Cardiac fibroblast (primary cell): ENCODE results near the gene GDA.

Source experiments
- DNase-seq, 2 donors: peaks; one replicate each; pipeline versions ENCODE4 v3.0.0 to v3.0.0-alpha.2; 2010; ENCODE audit warnings: low read depth in 2 of 2
- H3K4me3 ChIP-seq, 2 donors: replicated peaks in 1 of 2; 1 replicate in 1 of 2; 2 replicates in 1 of 2; pipeline ENCODE4 v1.5.1; 2011; ENCODE audit warnings: low read depth in 2 of 2, low read length in 2 of 2, mild to moderate bottlenecking in 2 of 2, moderate library complexity in 1 of 2
- CTCF ChIP-seq: IDR thresholded peaks from one replicate; pipeline ENCODE4 v1.5.1; 2011; ENCODE audit warnings: low read depth, mild to moderate bottlenecking, low read length, inconsistent platforms

Gene GDA

DNA sequence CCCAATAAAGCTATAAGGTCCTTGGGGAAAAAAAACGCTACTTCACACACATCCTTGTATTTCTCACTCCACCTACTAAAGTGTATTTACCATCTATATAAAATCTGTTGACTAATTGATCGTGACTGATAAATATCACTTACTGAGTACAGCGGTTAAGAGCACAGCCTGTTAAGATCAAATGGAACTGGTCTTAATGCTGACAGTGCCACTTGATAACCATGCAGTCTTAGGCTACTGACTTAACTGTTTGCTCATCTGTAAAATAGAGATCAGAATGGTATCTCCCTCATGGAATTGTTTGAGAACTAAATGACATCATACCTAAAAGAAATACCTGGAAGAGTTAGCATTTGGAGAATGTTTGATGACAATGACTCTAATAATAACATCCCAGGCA, 148.3 kb downstream of the GDA start:
- no peak overlapping the region for H3K4me3 ChIP-seq
- TF ChIP-seq CTCF, result no peak
- no peak for DNase-seq

DNA sequence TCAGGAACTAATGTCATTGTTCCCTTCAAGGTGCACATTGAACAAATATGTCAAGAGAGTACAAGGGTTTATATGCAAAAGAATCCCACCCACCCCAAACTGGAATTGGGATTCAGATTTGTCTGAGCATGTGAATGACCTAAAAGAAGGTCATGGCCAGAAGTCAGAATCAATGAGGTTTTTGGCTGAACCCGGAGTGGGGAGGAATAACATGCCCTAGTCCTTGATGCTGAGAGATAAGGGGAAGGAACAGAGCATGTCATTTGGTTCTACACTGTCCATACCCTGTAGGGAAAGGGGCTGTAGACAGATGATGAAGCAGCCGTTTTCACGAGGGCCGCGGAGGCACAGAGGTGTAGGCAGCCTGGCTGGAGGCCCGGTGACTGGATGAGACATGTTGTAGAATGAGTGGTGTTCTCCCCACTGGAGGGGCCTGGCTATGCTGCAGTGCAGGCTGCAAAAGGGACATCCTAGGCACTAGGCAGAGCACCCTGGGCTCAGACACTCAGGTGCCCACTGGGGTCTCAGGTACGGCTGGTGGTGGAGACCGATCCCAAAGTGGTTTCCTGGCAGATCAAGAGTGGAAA, 149.9 kb downstream of the GDA start:
- H3K4me3 ChIP-seq, result no peak overlapping the region
- DNase-seq, result no peak
- no peak for TF ChIP-seq CTCF

- no peak overlapping the region for H3K4me3 ChIP-seq
- no peak for DNase-seq
- no peak for TF ChIP-seq CTCF
Measured at GRCh38 chr9:72300873-72301272, 151.6 kb downstream of the GDA start.
